ENCODE data around the gene DCT. TPM values are rescaled to one million over a fixed set of nuclear protein-coding genes. Genes with fewer than 3 reads are reported as not detected.

DCT gene
- total RNA-seq, 1 experiment from 2014 or later = not detected

- no peak for DNase-seq (ENCODE audit: low read depth)
These were observed 83.6 kb downstream of the DCT start for GRCh38 chr13:94395860-94396259.

- no peak for DNase-seq (ENCODE audit: low read depth)
These were observed 84.8 kb downstream of the DCT start for GRCh38 chr13:94394723-94395122.

- no peak for DNase-seq (ENCODE audit: low read depth)
These were observed 88.6 kb downstream of the DCT start for GRCh38 chr13:94390881-94391280.

- peak; percentile 9 for DNase-seq (ENCODE audit: low read depth)
These were observed 89.7 kb downstream of the DCT start for GRCh38 chr13:94389604-94390351.

GRCh38 chr13:94387047-94387446 lies 92.4 kb downstream of the DCT start:
- no peak for DNase-seq (ENCODE audit: low read depth)

Other genes with a start within 250 kb of the DCT start
- 13.1 and 15.2 TPM in 2 replicates for gene TGDS, start 116.5 kb upstream of the DCT start, total RNA-seq (2014; rRNA removed; shearing (Covaris generic))
- 10.7 and 13.9 TPM in 2 replicates for gene GPR180, start 122.2 kb upstream of the DCT start, total RNA-seq (2014; rRNA removed; shearing (Covaris generic))
- gene SOX21, start 232.9 kb upstream of the DCT start, total RNA-seq (2014; rRNA removed; shearing (Covaris generic)) = 0.07 and 0.32 TPM in 2 replicates

Measured in M059J (cell line).